MM.1S (cell line): ENCODE measurements around the gene RPN2.

ENCODE experiments used
- DNase-seq: peaks from one replicate; pipeline ENCODE4 v3.0.0-alpha.2; 2015
- H2AFZ ChIP-seq: fragments of 300-600 bp; sonication (generic); 2 replicates; pipeline ENCODE4 v1.6.0; 2016; ENCODE audit warnings: antibody characterized with exemption, low read length
- H3F3A ChIP-seq: fragments of 300-600 bp; sonication (generic); 2 replicates; pipeline ENCODE4 v1.6.1; 2016; ENCODE audit warnings: mild to moderate bottlenecking, antibody characterized with exemption, low read length, moderate library complexity, mixed read lengths; ENCODE audit not compliant: insufficient read depth
- H3K27ac ChIP-seq: fragments of 300-600 bp; sonication (generic); 2 replicates; pipeline ENCODE4 v1.5.1; 2016; ENCODE audit warnings: mild to moderate bottlenecking, low read length
- H3K27me3 ChIP-seq: fragments of 300-600 bp; sonication (generic); replicated peaks from 2 replicates; pipeline ENCODE4 v1.6.0; 2016; ENCODE audit warnings: low read length; ENCODE audit not compliant: insufficient read depth
- H3K36me3 ChIP-seq: fragments of 300-600 bp; sonication (generic); replicated peaks from 2 replicates; pipeline ENCODE4 v1.6.1; 2016; ENCODE audit warnings: mild to moderate bottlenecking, low read length, mixed read lengths; ENCODE audit not compliant: insufficient read depth
- H3K4me1 ChIP-seq: fragments of 300-600 bp; sonication (generic); 2 replicates; pipeline ENCODE4 v1.6.1; 2016; ENCODE audit warnings: low read length, mixed read lengths
- H3K4me2 ChIP-seq: fragments of 300-600 bp; sonication (generic); 2 replicates; pipeline ENCODE4 v1.6.0; 2016; ENCODE audit warnings: low read depth, low read length
- H3K4me3 ChIP-seq: fragments of 300-600 bp; sonication (generic); 2 replicates; pipeline ENCODE4 v1.5.1; 2016; ENCODE audit warnings: low read length, mixed read lengths
- H3K79me2 ChIP-seq: fragments of 300-600 bp; sonication (generic); 2 replicates; pipeline ENCODE4 v1.6.1; 2016; ENCODE audit warnings: mixed run types, low read length, mixed read lengths
- H3K9ac ChIP-seq: fragments of 300-600 bp; sonication (generic); 2 replicates; pipeline ENCODE4 v1.6.1; 2016; ENCODE audit warnings: low read length, mixed read lengths
- H3K9me2 ChIP-seq: fragments of 300-600 bp; sonication (generic); replicated peaks from 2 replicates; pipeline ENCODE4 v1.6.1; 2016; ENCODE audit warnings: mild to moderate bottlenecking, low read length, mixed read lengths; ENCODE audit not compliant: insufficient read depth
- H3K9me3 ChIP-seq: fragments of 300-600 bp; sonication (generic); replicated peaks from 2 replicates; pipeline ENCODE4 v1.6.1; 2016; ENCODE audit warnings: mild to moderate bottlenecking, low read length, mixed read lengths; ENCODE audit not compliant: insufficient read depth
- H4K20me1 ChIP-seq: fragments of 300-600 bp; sonication (generic); 2 replicates; pipeline ENCODE4 v1.6.1; 2016; ENCODE audit warnings: mild to moderate bottlenecking, low read length, moderate library complexity, mixed read lengths; ENCODE audit not compliant: insufficient read depth
- CTCF ChIP-seq: fragments of 300-600 bp; sonication (generic); IDR thresholded peaks from 2 replicates; pipeline ENCODE4 v1.5.1; 2016; ENCODE audit warnings: antibody characterized with exemption, low read length, mixed read lengths
- EZH2 ChIP-seq: fragments of 300-600 bp; sonication (generic); optimal IDR thresholded peaks from 2 replicates; pipeline ENCODE3; 2017; ENCODE audit warnings: low read depth, mild to moderate bottlenecking, antibody characterized with exemption, low read length, mixed read lengths
- EZH2phosphoT487 ChIP-seq: fragments of 300-600 bp; sonication (generic); IDR thresholded peaks from 2 replicates; pipeline ENCODE4 v1.6.1; 2018; ENCODE audit warnings: antibody characterized with exemption, low read length

The RPN2 gene

GRCh38 chr20:37137547-37137946, 41.6 kb upstream of the RPN2 start:
- Histone ChIP-seq H3F3A (no peaks in the 10 kb centered on the region), H3K4me3 (no peak overlapping the region), H2AFZ (no peak overlapping the region), H3K36me3 (no peaks in the 10 kb centered on the region), H3K9me2 (no peaks in the 10 kb centered on the region), H3K27ac (no peak overlapping the region), H3K4me1 (no peaks in the 10 kb centered on the region), H3K4me2 (no peak overlapping the region), H3K9me3 (no peaks in the 10 kb centered on the region), H3K79me2 (no peaks in the 10 kb centered on the region), H3K9ac (no peak overlapping the region), H4K20me1 (no peaks in the 10 kb centered on the region), H3K27me3 (no peaks in the 10 kb centered on the region)
- TF ChIP-seq EZH2phosphoT487 (no peak), CTCF (no peak), EZH2 (no peak)
- no peak for DNase-seq

- no peak overlapping the region for H3K4me3 ChIP-seq
- no peak overlapping the region for H3K4me2 ChIP-seq
- no peaks in the 10 kb centered on the region for H3K9me3 ChIP-seq
- TF ChIP-seq EZH2phosphoT487 (no peak), CTCF (no peak), EZH2 (no peak)
- H3K9ac ChIP-seq, result no peak overlapping the region
- H3K27ac ChIP-seq, result no peak overlapping the region
- no peaks in the 10 kb centered on the region for H3F3A ChIP-seq
- no peak overlapping the region for H2AFZ ChIP-seq
- no peaks in the 10 kb centered on the region for H3K36me3 ChIP-seq
- no peaks in the 10 kb centered on the region for H3K9me2 ChIP-seq
- no peaks in the 10 kb centered on the region for H4K20me1 ChIP-seq
- no peaks in the 10 kb centered on the region for H3K79me2 ChIP-seq
- no peaks in the 10 kb centered on the region for H3K4me1 ChIP-seq
- DNase-seq, result no peak
- no peaks in the 10 kb centered on the region for H3K27me3 ChIP-seq
Measured at GRCh38 chr20:37142708-37143107, 36.4 kb upstream of the RPN2 start.

GRCh38 chr20:37144856-37145404, 34.2 kb upstream of the RPN2 start:
- Histone ChIP-seq H3K4me3 (no peak overlapping the region), H3K4me1 (no peaks in the 10 kb centered on the region), H3K27me3 (no peaks in the 10 kb centered on the region), H3K27ac (no peak overlapping the region), H3K9ac (no peak overlapping the region), H3K9me2 (no peaks in the 10 kb centered on the region), H2AFZ (no peak overlapping the region), H3F3A (no peaks in the 10 kb centered on the region), H4K20me1 (no peaks in the 10 kb centered on the region), H3K79me2 (no peaks in the 10 kb centered on the region), H3K9me3 (no peaks in the 10 kb centered on the region), H3K4me2 (no peak overlapping the region), H3K36me3 (no peaks in the 10 kb centered on the region)
- DNase-seq, result no peak
- TF ChIP-seq EZH2phosphoT487 (no peak), CTCF (no peak), EZH2 (no peak)
